ENCODE results near the gene OTOS.

The OTOS gene

DNA sequence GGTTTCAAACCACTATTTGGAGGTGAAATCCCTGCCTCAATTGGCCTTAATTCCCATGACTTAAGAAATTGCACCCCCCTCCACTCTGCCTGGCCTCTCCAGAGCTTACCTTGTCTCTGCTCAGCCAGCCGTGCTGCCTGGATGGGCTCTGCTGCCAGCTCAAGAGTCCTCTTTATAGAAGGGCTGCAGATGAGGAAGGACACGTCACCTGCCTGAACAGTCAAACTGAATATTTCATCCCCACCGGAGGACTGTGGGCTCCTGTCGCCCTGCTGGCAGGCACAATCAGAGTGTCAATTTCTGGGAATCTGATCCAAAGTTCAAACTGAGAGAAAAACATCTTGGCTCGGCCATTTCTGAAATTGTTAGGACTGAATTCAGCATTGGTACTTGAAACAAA, at the start of gene OTOS:
Gene OTOS (minus strand): TSS at position 148 of the 400 bp plus-strand sequence. CDS start 332 bp downstream, outside the sequence.
- no peak for DNase-seq

DNA sequence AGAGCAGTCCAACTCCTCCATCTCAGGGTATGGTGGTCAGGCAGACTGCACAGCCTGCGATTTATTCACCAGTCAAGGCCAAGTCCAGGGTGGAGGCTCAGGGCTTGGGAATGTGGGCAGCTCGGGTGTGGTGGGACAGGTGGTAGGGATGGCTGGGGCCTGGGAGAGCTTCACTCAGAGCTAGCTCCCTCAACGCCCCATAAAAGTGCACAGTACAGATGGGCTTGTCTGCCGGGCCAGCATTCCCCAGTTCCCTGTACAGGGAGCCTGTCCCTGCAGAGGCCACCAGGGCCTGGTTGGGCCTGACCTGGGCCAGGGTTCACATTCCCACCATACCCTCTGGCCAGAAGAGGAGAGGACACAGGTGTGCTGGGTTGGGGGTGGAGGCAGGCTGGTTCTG, 49.2 kb upstream of the OTOS start:
- DNase-seq = no peak

DNA sequence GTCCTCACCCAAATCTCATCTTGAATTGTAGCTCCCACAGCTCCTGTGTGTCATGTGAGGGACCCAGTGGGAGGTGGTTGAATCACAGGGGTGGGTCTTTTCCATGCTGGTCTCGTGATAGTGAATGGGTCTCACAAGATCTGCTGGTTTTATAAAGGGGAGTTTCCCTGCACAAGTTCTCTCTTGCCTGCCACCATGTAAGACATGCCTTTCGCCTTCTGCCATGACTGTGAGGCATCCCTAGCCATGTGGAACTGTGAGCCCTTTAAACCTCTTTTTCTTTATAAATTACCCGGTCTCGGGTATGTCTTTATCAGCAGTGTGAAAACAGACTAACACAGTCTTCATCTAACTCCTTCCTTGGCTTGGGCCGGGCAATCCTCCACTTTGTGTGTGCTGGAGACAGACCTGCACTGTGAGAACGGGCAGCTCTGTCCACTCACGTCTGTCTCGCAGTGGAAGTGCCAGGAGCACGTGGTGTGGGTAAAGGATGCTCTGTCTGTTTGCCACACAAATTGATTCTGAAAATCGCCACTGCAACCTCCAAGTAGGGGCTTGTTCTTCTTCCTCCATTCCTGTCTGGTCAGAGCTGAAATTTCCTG, 47.6 kb upstream of the OTOS start:
- no peak for DNase-seq

DNA sequence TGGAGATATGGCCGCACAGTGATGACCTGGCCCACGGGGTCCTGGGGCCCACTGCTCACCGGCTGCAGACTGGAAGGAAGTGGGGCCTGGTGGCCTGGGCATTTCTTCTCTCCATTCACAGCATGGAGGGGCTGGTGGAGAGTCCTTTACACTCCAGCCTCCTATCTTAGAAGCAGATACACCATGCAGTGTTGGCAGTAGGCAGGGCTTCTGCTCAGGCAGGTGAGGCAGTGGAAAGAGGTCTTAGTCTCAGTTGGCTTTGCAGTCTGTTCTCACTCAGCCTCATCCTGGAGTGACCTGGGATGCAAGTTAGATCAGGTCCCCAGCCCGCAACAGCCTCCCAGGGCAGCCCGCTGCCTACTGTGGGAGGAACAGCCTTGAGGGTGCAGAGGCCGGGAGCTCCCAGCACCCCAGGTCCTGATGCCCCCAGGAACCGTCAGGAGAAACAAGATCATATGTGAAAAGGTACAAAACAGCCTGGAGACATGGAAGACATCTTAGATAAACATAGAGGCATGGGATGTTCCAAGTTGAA, 45.8 kb upstream of the OTOS start:
- DNase-seq = no peak

DNA sequence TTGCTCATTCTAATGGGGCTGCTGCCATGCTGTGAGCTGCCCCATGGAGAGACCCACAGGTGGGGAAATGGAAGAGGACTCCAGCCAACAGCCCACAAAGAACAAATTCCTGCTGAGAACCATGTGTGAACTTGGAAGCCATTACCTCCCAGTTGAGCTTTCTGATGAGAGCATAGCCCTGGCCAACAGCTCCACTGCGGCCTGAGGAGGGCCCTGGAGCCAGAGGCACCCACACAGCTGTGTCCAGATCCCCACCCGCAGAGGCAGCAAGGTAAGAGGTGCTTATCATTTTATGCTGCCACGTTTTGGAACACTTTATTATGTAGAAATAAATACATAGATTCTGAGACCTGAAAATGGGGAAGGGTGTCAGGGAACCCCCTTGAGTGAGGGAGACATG, 44.2 kb upstream of the OTOS start:
- no peak for DNase-seq

DNA sequence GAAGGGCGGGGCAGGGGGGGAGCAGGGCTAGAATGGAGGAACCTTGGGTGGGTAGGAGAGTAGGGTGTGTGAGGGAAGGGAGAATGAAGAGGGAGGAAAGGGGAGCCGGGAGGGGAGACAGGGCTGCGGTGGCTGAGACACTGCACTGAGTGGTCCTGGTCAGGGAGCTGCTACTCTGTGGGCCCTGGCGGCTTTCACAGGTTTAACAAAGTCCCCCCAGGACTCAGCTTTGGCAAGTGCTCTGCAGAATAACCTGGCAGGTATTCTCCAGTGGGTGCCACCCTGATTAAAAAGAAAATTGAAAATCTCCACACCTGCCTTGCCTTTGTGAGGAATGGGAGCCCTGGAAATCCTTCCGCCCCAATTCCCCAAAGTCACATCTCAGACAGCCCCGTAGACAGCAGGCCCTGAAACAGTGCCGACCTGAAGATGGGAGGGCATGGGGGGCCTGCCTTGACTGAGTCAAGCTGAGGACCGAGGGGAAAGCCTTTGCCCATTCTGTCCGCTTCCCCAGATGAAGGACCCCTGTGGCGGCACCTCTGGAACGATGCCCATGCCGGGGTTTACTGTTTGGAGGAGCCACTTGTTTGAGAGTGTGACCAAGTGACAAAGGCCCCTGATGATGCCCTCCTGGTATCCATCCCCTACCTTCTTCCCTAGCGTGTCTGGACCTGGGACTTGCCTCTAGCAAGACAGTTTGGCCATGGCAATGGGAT, 43.6 kb upstream of the OTOS start:
- DNase-seq = no peak

DNA sequence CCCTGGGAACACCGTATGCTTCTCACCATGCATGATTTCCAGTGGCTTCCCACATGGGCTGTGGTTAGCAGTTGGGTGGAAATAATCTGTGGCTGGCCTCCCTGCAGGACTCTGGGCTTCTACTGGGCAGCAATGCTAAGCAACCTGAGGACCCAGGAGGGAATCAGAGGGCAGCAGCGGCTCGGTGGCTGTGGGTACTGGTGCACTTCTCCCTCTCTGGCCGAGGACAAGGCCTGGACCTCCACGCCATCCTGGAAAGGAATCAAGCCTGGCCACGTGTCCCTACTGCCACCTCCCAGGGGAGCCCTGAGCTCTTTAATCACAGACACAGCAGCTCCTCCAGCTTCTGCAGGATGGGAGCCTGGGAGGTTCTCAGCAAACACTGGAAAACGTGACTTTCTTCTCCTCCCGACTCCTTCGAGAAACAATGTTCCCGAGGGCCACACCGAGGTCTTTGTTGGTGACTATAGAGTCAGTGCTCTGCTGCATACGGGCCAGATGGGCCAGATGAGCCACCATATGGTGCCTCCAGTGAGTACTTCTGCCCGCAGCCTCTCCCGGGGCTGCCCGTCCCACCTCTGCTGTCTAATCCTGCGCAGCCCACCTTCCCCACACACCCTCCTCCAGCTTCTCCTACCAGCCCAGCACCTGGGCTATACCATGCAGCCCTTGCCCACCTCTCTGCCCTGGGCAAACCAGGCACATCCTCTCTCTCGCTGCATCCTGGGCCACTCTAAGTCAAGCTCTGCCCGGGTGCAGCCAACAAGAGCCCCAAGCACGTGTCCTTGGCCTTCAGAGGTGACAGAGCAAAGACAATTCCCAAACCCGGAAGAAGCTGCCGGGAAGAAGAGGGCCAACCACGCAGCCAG, 42.8 kb upstream of the OTOS start:
- DNase-seq = no peak

DNA sequence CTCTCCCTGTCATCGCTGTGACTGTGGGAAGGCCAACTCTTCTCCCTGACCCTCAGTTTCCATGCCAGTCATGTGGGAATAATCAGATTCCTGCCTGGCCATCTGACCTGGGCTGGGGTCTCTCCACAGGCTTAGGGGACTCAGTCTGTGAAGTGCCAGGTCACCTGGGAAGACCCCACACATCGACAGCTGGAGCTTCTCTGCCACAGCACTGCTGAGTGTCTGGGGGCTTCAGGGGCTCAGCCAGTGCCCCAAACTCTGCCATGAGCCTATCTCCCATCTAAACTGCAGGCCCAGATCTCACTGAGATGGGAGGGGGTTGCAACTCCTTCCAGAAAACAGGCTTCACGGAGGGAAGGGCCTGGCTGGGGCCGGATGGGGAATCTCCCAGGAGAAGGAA, 42.0 kb upstream of the OTOS start:
- no peak for DNase-seq

DNA sequence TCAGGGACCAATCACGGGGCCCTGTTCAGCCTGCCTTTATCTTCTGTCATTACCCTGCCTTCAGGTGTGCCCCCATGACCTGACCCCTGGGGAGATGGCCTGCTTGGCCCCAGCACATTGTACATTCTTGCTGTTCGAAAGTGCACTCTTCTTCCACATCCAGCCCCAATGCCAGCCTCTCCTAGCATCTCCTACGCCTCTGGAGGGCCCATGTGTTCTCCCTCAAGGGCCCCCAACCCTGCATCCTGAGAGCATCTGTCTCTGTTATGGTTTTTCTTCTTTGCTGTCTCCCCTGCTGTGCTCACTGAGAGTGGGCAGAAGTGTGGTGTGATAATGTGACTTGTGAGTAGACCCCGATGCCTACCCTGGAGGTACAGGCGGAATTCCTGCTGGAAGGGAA, 41.5 kb upstream of the OTOS start:
- no peak for DNase-seq

DNA sequence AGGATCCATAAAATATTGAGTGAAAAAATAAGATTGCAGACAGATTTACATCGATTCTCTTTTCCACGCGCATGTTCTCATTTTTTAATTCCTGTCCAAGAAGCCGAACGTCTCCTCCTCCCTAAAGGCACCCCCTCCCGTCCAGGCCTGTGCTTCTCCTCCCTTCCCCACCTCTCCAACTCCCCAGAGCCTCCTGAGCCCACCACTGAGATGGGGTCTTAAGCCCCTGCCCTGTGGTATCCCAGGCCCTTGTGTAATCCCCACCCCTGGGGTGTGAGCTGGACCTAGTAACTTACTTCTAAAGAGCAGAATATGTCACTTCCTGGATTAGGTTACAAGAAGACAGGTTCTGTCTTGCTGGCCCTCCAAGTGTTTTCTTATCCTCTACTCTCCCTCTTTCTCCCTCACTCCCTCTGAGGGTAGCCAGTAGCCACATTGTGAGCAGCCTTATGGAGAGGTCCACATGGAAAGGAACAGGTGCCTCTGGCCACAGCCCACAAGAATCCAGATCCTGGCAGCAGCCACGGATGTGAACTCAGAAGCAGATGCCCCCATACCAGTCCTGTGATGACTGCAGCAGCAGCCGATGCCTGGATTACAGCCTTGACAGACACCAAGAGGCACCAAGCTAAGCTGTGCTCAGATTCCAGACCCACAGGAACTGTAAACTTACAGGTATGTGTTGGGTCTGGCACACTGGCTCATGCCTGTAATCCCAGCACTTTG, 39.6 kb upstream of the OTOS start:
- no peak for DNase-seq

DNA sequence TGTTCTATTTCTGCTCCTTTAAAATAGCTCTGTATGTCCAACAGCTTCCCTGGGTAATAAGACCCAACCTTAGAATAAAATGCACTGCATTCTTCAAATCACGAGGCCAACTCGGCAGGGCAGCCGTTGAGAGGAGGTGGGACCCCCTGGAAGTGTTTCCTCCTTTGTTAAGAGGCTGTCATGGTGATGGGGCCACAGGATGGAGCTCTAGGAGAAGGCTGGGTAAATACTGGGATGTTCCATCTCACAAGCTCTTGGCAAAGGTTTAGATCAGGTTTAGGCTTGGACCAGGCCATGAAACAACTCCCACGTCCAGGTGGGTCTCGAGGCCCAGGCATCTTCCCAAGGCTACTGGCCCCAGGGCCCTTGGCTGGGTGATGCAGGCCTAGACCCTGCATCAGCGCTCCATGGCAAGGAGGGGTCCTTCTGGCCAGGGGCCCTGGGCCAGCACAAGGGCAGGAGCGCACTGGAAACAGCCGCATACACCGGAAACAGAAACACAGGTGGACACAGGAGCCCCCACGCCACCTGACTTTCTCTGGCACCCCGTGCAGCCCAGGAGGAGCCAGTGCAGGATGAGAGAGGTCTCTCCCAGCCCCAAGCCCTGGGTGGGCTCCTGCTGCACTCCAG, 38.8 kb upstream of the OTOS start:
- DNase-seq = no peak

DNA sequence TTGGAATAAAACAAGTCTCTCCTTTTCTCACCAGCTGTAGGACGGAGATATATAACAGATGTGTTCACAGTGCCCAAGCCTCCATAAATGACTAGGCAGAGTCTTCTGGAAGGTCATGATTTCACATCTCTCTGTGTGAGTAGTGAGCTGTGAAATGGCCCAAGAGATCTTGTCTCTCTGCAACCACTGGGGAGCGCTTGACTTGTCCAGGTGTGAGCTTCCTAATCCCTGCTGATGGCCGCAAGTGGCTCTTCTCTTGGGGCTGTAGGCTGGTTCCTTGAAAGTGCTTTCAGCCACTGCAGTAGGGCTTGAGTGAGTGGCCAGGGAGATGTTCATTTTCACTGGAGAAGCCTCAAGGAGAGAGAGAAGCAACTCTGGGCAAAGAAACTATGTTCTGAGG, 38.1 kb upstream of the OTOS start:
- no peak for DNase-seq

DNA sequence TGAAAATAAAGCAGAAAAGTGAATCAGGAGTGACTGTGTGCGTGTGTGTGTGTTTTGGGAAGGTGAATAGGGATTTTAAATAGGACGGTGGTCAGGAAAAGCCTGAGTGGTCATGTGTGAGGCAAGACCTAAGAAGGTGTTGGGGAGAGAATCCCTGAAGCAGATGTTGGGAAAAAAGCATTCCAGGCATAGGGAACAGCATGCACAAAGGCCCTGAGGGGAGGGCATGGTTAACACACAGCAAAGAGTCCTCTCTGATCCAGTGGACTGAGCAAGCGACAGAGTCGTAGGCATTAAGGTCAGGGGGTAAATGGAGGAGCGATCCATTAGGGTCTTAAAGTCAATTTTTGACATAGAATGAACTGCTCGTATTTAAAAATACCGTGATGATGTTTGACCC, 34.0 kb upstream of the OTOS start:
- DNase-seq = no peak

DNA sequence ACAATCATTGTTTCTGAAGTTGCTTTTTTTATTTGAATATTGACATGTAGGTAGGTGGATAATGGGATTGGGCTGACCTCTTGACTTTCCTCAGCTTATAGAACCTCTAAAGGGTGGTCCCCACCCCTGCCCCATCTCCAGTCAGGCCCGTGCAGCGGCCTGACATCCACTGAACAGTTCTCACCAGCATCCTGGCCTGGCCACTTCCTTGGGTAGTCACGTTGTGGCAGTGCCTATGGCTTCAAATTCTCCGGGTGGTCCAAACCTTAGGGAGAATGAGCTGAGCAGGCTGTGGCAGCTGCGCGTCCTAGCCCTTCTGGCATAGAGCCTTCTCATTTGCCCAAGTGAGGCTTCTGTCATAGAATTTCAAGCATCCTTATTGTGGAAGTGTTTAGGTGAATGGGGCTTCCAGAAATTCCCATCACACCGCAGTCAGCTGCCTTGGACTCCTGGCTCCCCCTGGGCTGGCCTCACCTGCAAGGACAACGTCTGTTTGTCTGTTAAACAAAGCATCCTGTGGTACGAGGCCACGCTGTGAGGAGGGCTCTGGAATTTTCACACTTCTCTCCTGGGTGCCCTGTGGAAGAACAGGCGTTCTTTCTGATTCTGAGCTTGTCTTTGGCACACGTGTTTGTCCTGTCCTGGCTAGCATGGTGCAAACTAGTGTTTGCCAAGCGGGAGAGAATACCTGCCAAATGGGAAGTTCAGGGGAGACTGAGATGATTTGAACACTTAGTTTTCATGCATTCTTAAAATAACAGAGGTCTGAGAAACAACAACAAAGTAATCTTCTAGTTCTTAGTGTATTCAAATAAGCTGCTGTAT, 31.8 kb upstream of the OTOS start:
- no peak for DNase-seq

DNA sequence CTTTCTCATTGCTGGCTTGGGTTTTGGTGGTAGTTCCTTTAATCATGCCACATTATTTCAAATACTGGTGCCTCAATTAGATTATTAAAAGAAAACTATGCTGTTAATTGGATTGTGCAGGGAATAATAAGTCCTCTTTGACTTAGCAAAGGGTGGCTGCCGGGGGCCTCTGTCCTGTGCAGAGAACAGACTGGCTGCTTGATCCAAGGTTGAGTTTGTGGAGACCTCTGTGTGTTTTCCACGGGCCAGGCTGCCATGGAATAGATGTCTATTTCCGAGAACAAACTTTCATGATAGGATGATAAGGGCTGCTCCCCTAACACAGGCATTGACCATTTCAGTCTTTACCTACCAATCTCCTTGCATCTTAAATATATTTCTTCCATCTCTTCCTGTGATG, 30.4 kb upstream of the OTOS start:
- DNase-seq = no peak

DNA sequence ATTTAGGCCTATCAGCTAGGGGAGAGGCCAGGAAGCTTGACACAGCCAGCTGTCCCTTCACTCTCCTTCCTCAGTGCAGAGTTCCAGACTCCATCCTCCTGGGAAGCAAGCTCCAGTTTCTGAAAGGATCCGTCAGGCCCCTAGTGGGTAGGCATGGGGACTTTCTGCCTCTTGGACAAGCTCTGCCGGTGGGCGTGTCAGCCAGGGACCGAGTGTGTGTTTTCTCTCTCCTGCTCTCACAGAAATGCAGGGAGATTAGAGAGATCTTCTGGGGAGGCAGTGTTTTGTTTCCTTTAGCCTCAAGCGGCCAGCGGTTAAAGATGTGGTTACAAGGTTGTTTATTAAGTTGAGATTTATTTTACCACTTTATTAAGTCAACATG, 29.9 kb upstream of the OTOS start:
- no peak for DNase-seq

DNA sequence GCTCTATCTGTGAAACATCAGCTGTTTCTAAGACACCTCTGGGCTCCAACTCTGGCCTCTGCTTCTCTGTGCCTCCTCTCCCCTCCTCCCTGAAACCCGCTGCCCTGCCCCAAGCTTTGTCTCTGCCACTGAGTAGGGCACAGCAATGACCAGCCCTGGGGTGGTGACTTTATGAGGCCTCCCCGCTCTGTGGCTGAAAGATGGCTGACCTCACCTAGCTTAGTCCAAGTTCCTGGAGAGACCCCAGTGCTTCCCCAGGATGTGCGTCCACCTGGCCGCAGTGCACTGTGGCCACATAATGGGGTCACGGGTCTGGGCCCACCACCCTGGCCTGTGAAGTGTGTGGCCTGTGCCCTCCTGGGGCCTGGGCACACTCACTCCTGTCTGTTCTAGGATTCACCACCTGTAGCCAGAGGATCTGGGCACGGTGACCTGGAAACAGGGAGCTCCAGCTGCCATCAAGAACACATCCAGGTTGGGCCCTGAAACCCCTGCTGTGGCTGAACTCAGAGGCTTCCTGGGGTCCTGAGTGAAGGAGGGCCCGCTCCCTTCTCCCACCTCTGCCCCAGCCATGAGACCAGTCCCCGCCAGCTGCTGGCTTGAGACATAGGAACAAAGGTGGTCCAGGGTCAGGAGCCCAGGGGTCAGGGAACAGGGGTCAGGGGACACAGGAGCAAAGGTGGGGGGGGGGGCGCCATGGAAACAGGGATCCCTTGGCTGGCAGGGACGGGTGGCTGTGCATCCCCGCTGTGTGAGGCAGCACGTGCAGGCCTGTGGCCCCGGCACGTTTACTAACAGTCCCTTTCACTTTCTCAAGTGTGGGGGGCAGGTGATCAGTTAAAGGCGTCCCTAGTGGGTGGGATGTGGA, 29.3 kb upstream of the OTOS start:
- DNase-seq = no peak

DNA sequence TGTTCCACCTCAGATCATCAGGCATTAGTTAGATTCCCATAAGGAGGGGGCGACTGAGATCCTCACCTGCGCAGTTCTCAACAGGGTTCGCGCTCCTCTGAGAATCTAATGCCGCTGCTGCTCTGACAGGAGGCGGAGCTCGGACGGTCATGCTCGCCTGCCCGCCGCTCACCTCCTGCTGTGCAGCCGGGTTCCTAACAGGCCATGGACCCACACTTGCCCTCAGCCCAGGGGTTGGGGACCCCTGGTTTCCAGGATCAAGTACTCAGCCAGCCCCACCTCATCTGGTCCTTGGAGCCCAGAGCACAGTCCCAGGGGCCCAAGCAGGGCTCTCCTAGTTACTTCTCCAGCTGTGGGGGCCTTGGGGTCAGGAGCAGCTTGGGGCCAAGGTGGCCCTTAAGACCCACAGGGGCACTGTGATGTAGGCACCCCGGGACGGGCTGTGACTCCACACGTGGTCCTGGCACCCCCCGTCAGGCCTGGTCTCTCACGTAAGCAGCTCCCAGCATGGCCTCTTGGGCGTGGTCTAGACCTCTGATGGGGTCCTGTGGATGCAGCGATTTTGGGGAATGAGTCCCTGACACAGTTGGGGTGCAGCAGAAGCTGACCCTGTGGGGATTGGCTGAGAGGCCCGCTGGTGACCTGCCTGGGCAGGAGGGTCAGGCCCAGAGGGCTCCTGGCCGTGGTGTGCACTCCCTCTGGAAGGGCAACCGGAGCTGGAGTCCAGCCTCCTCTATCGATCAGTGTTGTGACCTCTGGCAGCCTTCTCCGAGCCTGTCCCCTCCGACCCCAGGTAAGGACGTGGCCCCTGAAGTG, 28.3 kb upstream of the OTOS start:
- no peak for DNase-seq

DNA sequence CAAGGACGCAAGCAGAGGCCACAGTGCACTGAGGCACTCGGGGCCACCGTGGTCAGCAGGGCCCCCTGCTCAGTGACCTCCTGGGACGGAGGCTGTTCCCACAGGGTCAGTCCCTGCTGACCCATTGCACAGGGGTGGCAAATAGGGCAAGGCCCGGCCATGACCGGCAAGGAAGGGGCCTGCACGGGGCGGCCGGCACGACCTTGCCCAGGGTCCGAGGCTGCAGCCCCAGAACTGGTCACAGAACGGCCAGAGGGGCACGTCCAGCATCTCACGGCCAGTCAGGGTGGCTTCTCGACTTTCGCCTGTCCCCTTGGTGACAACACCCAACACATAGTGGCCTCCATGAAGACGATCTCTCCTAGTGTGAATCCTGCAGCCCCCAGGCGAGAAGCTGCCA, 27.6 kb upstream of the OTOS start:
- DNase-seq = no peak

DNA sequence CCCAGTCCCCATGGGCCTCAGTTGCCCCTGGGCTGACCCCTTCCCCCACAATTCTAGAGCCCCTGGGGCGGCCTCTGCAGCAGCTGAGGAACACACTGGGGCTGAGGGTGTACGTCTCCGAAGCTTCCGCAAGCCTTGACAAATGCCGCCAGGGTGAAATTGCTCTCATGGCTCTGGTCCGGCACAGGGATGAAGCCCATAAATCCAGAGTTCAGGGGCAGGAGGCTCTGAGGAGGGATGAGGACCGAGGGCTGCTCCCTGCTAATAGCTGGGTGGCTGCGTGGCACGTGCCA, 27.1 kb upstream of the OTOS start:
- no peak for DNase-seq
